Endothelial cell of umbilical vein (primary cell): Measurements from ENCODE around the gene POLR3A. TPM values are rescaled to one million over a fixed set of nuclear protein-coding genes. Genes with fewer than 3 reads are reported as not detected.

ENCODE experiments used
- BruUV-seq: library from RNA; stranded (reverse); fragments of 400-500 nt; replicated peaks from 2 replicates; lab custom pipeline; 2021; lab: Mats Ljungman, UMichigan
- CTCF ChIA-PET: fragments of 300-600, 350-600 bp; sonication (Branson Sonifier 250); formaldehyde crosslinking; loops from one replicate; lab custom pipeline; 2021; ENCODE audit warnings: antibody characterized with exemption, inconsistent platforms; lab: Charles Lee
- POLR2A ChIA-PET: fragments of 300-600, 350-600 bp; sonication (Branson Sonifier 250); formaldehyde crosslinking; loops from one replicate; lab custom pipeline; 2021; ENCODE audit warnings: antibody characterized with exemption, inconsistent platforms; lab: Charles Lee
- DNase-seq: peaks from one replicate; pipeline ENCODE4 v3.0.0-alpha.2; 2011; ENCODE audit warnings: low read depth, low spot score
- FAIRE-seq: peaks from 2 replicates; lab custom pipeline; 2011; peaks lifted over from hg19 to GRCh38; lab: Jason Lieb, UNC
- H2AFZ ChIP-seq: 2 replicates; pipeline ENCODE4 v1.6.0; 2012; ENCODE audit warnings: low read depth, low read length, control low read depth, inconsistent platforms
- H3K27ac ChIP-seq: 2 replicates; pipeline ENCODE4 v1.5.1; 2011; ENCODE audit warnings: low read depth, mild to moderate bottlenecking, control low read depth, low read length, moderate library complexity; ENCODE audit not compliant: insufficient read depth
- H3K27me3 ChIP-seq, 2 experiments: 2 replicates each; pipeline versions ENCODE4 v1.6.0 to v1.6.1; 2011; ENCODE audit warnings: low read length in 2 of 2, mixed read lengths in 1 of 2; ENCODE audit not compliant: control insufficient read depth in 2 of 2, insufficient read depth in 2 of 2
- H3K36me3 ChIP-seq, 2 experiments: 2 replicates in 1 of 2; 3 replicates in 1 of 2; pipeline ENCODE4 v1.5.1; 2011; ENCODE audit warnings: low read length in 2 of 2, mild to moderate bottlenecking in 1 of 2, moderate library complexity in 1 of 2; ENCODE audit not compliant: control insufficient read depth in 2 of 2, insufficient read depth in 2 of 2; ENCODE audit errors: extremely low read depth in 1 of 2
- H3K4me1 ChIP-seq: 3 replicates; pipeline ENCODE4 v1.5.1; 2011; ENCODE audit warnings: mild to moderate bottlenecking, low read length; ENCODE audit not compliant: control insufficient read depth, insufficient read depth; ENCODE audit errors: extremely low read depth
- H3K4me2 ChIP-seq: 2 replicates; pipeline ENCODE4 v1.6.1; 2011; ENCODE audit warnings: low read length, control low read depth, mixed read lengths; ENCODE audit not compliant: insufficient read depth
- H3K4me3 ChIP-seq, 3 experiments: fragments of 200-600 bp in 1 of 3; sonication (generic), shearing (Covaris generic) in 1 of 3; replicated peaks in 1 of 3; 2 replicates each; pipeline ENCODE4 v1.5.1; 2011 to 2016; ENCODE audit warnings: control low read depth in 3 of 3, low read length in 3 of 3, mild to moderate bottlenecking in 2 of 3, inconsistent platforms in 1 of 3, low read depth in 1 of 3, moderate library complexity in 1 of 3; ENCODE audit not compliant: insufficient read depth in 1 of 3
- H3K79me2 ChIP-seq: 2 replicates; pipeline ENCODE4 v1.6.0; 2012; ENCODE audit warnings: low read length, inconsistent platforms; ENCODE audit not compliant: control insufficient read depth, insufficient read depth
- H3K9ac ChIP-seq: replicated peaks from 2 replicates; pipeline ENCODE3; 2011; ENCODE audit warnings: low read length, control low read depth; ENCODE audit not compliant: insufficient read depth; ENCODE audit errors: extremely low read depth
- H3K9me1 ChIP-seq: replicated peaks from 3 replicates; pipeline ENCODE4 v1.6.0; 2011; ENCODE audit warnings: mild to moderate bottlenecking, low read length; ENCODE audit not compliant: control insufficient read depth, insufficient read depth; ENCODE audit errors: extremely low read depth
- H3K9me3 ChIP-seq: replicated peaks from 2 replicates; pipeline ENCODE4 v1.5.1; 2012; ENCODE audit warnings: low read length, inconsistent platforms; ENCODE audit not compliant: control insufficient read depth, insufficient read depth
- H4K20me1 ChIP-seq: replicated peaks from 2 replicates; pipeline ENCODE3; 2011; ENCODE audit warnings: mild to moderate bottlenecking, low read length; ENCODE audit not compliant: control insufficient read depth, insufficient read depth; ENCODE audit errors: extremely low read depth
- EZH2 ChIP-seq: IDR thresholded peaks from 2 replicates; pipeline ENCODE4 v1.6.1; 2012; ENCODE audit warnings: borderline replicate concordance, low read depth, mild to moderate bottlenecking, moderate library complexity, low read length, inconsistent platforms; ENCODE audit not compliant: severe bottlenecking
- FOS ChIP-seq: IDR thresholded peaks from 2 replicates; pipeline ENCODE4 v1.6.1; 2011; ENCODE audit warnings: mild to moderate bottlenecking, low read length, moderate library complexity, borderline replicate concordance; ENCODE audit not compliant: insufficient read depth
- GATA2 ChIP-seq: IDR thresholded peaks from 2 replicates; pipeline ENCODE4 v1.7.0; 2011; ENCODE audit warnings: low read depth, mild to moderate bottlenecking, moderate library complexity, mixed read lengths, low read length; ENCODE audit not compliant: insufficient read length, insufficient read depth
- JUN ChIP-seq: IDR thresholded peaks from 2 replicates; pipeline ENCODE4 v1.6.1; 2011; ENCODE audit warnings: borderline replicate concordance, low read depth; ENCODE audit not compliant: insufficient read length, insufficient read depth
- MYC ChIP-seq: IDR thresholded peaks from one replicate; pipeline ENCODE4 v1.6.1; 2011; ENCODE audit warnings: mild to moderate bottlenecking, low read depth, low read length
- POLR2A ChIP-seq: IDR thresholded peaks from 2 replicates; pipeline ENCODE4 v1.6.1; 2012; ENCODE audit warnings: low read depth, mild to moderate bottlenecking, control low read depth, low read length
- POLR2AphosphoS5 ChIP-seq: IDR thresholded peaks from 2 replicates; pipeline ENCODE4 v1.6.1; 2012; ENCODE audit warnings: low read depth, mild to moderate bottlenecking, control low read depth, low read length, moderate library complexity; ENCODE audit not compliant: insufficient read depth
- dilution Hi-C: fragments of 300-500 bp; cut with MboI; formaldehyde crosslinking; loops from one replicate; pipeline ENCODE4 v1.15.0; 2019; ENCODE audit warnings: low sequenced_read_pairs; ENCODE audit not compliant: extremely low pct_ligation_motif_present
- intact Hi-C: fragments of 100-400 bp; cut with micrococcal nuclease; formaldehyde crosslinking; loops from one replicate; pipeline ENCODE4 v1.10.0; 2022
- polyA plus RNA-seq, 4 experiments: library from polyadenylated mRNA; depleted of rRNA in 3 of 4; stranded (reverse) in 3 of 4; unstranded in 1 of 4; fragments of >200 nt; gene quantifications; 2 replicates each; pipeline versions ENCODE4 v1.2.1 to v1.2.3, GENCODE V29; 2011 to 2012; ENCODE audit warnings: missing spikeins in 1 of 4
- total RNA-seq: library from RNA; stranded (reverse); gene quantifications from 2 replicates; pipeline ENCODE4 v1.2.3, GENCODE V29; 2021
- TF ChIP-seq, protein P1 (sequence below), 2 donors: IDR thresholded peaks; 1 replicate in 1 of 2; 2 replicates in 1 of 2; pipeline ENCODE4 v1.5.1; 2011; ENCODE audit warnings: low read length in 2 of 2, mild to moderate bottlenecking in 2 of 2, moderate library complexity in 2 of 2, control low read depth in 1 of 2, inconsistent platforms in 1 of 2, low read depth in 1 of 2; ENCODE audit not compliant: insufficient read depth in 1 of 2; ENCODE audit errors: extremely low read depth in 1 of 2
- TF ChIP-seq, protein P2 (sequence below): IDR thresholded peaks from 2 replicates; pipeline ENCODE4 v1.6.1; 2011; ENCODE audit not compliant: insufficient read depth, insufficient read length

Gene POLR3A
- total and polyA plus RNA-seq, 2 donors (not counting 3 experiments of a cell fraction or from before 2014, with no cell fraction given) = 9.5 to 25.3 TPM

DNA sequence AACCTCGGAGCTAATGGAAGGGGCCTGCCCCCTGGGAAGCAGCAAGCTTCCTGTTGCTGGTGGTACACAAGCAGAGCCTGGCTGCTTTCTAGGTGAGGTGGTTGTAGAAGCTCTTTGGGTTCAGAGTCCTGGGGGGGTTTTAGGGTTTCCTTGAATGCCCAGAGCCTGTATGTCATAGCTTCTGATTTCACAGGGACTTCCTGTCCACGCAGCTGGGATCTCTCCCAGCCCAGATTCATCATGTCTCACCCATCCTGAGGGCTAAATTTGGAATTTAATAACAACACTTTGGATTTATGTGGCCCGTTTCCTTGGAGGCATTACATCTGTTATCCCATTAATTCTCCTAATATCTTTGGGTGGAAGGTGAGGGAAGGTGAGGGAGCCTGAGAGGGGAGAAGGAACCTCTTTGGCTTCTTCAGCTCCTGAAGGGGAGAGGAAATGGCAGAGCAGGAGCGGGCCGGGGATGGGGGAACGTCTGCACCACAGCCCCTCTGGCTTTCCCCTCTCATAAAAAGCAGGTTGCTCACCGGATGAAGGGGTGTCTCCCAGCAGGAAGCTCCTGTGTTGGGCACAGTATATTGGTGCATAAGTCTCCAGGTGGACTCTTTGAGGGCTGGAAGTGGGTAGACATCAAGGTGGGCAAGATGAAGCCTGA, 24.0 kb upstream of the POLR3A start:
- TF ChIP-seq POLR2AphosphoS5 = peak; percentile 18
- no peak for TF ChIP-seq JUN
- TF ChIP-seq, protein P1, sequence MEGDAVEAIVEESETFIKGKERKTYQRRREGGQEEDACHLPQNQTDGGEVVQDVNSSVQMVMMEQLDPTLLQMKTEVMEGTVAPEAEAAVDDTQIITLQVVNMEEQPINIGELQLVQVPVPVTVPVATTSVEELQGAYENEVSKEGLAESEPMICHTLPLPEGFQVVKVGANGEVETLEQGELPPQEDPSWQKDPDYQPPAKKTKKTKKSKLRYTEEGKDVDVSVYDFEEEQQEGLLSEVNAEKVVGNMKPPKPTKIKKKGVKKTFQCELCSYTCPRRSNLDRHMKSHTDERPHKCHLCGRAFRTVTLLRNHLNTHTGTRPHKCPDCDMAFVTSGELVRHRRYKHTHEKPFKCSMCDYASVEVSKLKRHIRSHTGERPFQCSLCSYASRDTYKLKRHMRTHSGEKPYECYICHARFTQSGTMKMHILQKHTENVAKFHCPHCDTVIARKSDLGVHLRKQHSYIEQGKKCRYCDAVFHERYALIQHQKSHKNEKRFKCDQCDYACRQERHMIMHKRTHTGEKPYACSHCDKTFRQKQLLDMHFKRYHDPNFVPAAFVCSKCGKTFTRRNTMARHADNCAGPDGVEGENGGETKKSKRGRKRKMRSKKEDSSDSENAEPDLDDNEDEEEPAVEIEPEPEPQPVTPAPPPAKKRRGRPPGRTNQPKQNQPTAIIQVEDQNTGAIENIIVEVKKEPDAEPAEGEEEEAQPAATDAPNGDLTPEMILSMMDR (IDR thresholded peaks at IDR 0.05; ENCODE audit: extremely low read depth in 1 of 2, insufficient read depth in 1 of 2, low read depth in 1 of 2, low read length in 2 of 2) = no peak
- no peak for TF ChIP-seq MYC
- BruUV-seq = no TSS peak
- DNase-seq (no peak), FAIRE-seq (no peak)
- Histone ChIP-seq H3K36me3 (no peaks in the 10 kb centered on the region), H3K9ac (no peak overlapping the region), H3K4me3 (no peak overlapping the region), H3K4me2 (no peak overlapping the region), H2AFZ (no peak overlapping the region), H3K79me2 (no peaks in the 10 kb centered on the region), H3K27me3 (no peaks in the 10 kb centered on the region), H4K20me1 (no peaks in the 10 kb centered on the region), H3K4me1 (peaks cover 7% of the 10 kb centered on the region), H3K9me1 (no peaks in the 10 kb centered on the region), H3K9me3 (no peaks in the 10 kb centered on the region), H3K27ac (no peak overlapping the region)
- dilution Hi-C loops (no loop called here), intact Hi-C loops (no loop called here)
- CTCF ChIA-PET = interaction anchor here (0.8 to 1.4 kb wide), 4 partner anchors 9 to 1150 kb away, joined by 3 to 5 read pairs (median 4); no protein-coding TSS in a partner anchor
- POLR2A ChIA-PET = interaction anchor here (0.6 kb wide), 1 partner anchor 1015 kb away, joined by 8 read pairs; no protein-coding TSS in a partner anchor

DNA sequence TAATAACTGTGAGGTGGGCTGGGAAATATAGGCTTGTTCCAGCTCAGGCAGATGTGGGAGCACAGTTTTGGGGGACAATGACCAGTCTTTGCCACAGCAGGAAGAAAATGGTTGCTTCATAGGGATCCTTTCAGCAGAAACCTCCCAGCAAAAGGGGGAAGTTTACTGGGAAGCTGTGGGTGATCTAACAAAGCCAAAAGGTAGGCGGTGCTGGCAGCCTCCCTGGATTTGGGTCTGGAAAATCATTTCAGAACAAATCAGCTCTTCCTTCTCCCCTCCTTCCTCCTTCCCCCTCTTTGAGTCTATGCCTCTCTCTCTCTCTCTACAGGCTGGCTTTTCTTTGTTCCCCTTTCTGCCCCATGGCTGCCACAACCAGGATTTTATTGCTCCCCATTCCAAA, 20.5 kb upstream of the POLR3A start:
- H3K4me1 ChIP-seq = peaks cover 7% of the 10 kb centered on the region
- H4K20me1 ChIP-seq = no peaks in the 10 kb centered on the region
- H3K9me1 ChIP-seq = no peaks in the 10 kb centered on the region
- no peak overlapping the region for H2AFZ ChIP-seq
- CTCF ChIA-PET = interaction anchor here (1.5 to 2.3 kb wide), 2 partner anchors 608 to 615 kb away, joined by 4 to 13 read pairs; no protein-coding TSS in a partner anchor
- FAIRE-seq (no peak), DNase-seq (no peak)
- no TSS peak for BruUV-seq
- no peaks in the 10 kb centered on the region for H3K36me3 ChIP-seq
- no peak overlapping the region for H3K9ac ChIP-seq
- no peak overlapping the region for H3K4me3 ChIP-seq
- no peaks in the 10 kb centered on the region for H3K79me2 ChIP-seq
- no peaks in the 10 kb centered on the region for H3K9me3 ChIP-seq
- dilution Hi-C loops = no loop called here
- no peaks in the 10 kb centered on the region for H3K27me3 ChIP-seq
- TF ChIP-seq FOS = no peak
- TF ChIP-seq, protein P2, sequence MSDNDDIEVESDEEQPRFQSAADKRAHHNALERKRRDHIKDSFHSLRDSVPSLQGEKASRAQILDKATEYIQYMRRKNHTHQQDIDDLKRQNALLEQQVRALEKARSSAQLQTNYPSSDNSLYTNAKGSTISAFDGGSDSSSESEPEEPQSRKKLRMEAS = no peak
- TF ChIP-seq, protein P1 (IDR thresholded peaks at IDR 0.05; ENCODE audit: extremely low read depth in 1 of 2, insufficient read depth in 1 of 2, low read depth in 1 of 2, low read length in 2 of 2) = no peak
- no peak for TF ChIP-seq MYC
- no peak for TF ChIP-seq POLR2AphosphoS5
- TF ChIP-seq EZH2 = no peak
- no peak for TF ChIP-seq JUN
- no peak for TF ChIP-seq GATA2
- no peak for TF ChIP-seq POLR2A
- no peak overlapping the region for H3K27ac ChIP-seq
- intact Hi-C loops = loop anchor here (5.0 kb wide), 4 partner anchors 117 to 1017 kb away; partner anchors contain the start of gene ZMIZ1
- POLR2A ChIA-PET = no interaction called here
- H3K4me2 ChIP-seq = no peak overlapping the region
